22Rv1 (cell line): ENCODE results near the gene PIK3R4.

Experiments used
- ZFX ChIP-seq: fragments of 450-650 bp; IDR thresholded peaks from 2 replicates; pipeline ENCODE4 v1.6.1; 2017; ENCODE audit warnings: antibody characterized with exemption, borderline replicate concordance
- TF ChIP-seq, protein P1 (sequence below): fragments of 450-650 bp; IDR thresholded peaks from 2 replicates; pipeline ENCODE4 v1.5.1; 2017; ENCODE audit warnings: mild to moderate bottlenecking

DNA sequence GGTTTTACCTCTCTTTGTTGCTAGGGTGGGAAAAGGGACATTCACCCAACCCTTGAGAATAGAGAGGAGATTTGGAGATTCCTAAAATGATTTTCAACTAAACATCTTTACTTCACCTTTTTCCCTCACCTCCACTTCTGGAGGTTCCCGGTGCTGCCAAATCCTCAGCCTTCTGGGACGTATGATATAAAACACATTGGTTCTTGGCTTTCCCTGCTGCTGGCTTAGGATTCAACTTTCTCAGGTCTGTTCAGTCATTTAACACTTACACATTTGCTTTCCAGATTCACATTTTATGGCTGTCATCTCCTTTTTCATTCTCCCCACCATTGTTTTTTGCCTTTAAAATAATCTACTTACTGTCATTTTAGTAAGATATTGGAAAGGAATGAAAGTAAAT is 106.6 kb downstream of the PIK3R4 start:
- TF ChIP-seq, protein P1, sequence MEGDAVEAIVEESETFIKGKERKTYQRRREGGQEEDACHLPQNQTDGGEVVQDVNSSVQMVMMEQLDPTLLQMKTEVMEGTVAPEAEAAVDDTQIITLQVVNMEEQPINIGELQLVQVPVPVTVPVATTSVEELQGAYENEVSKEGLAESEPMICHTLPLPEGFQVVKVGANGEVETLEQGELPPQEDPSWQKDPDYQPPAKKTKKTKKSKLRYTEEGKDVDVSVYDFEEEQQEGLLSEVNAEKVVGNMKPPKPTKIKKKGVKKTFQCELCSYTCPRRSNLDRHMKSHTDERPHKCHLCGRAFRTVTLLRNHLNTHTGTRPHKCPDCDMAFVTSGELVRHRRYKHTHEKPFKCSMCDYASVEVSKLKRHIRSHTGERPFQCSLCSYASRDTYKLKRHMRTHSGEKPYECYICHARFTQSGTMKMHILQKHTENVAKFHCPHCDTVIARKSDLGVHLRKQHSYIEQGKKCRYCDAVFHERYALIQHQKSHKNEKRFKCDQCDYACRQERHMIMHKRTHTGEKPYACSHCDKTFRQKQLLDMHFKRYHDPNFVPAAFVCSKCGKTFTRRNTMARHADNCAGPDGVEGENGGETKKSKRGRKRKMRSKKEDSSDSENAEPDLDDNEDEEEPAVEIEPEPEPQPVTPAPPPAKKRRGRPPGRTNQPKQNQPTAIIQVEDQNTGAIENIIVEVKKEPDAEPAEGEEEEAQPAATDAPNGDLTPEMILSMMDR = no peak
- TF ChIP-seq ZFX = no peak
